K562 (cell line): Measurements from ENCODE around the gene FAR2. TPM values are rescaled to one million over a fixed set of nuclear protein-coding genes. Genes with fewer than 3 reads are reported as not detected.

Experiments used
- ATF1 ChIP-seq, 2 experiments: fragments of 450-650 bp in 1 of 2; IDR thresholded peaks; 2 replicates each; pipeline ENCODE4 v1.6.1; 2016; ENCODE audit warnings: missing compliant biosample characterization in 1 of 2, missing genetic modification characterization in 1 of 2
- CTBP1 ChIP-seq: fragments of 450-650 bp; IDR thresholded peaks from 2 replicates; pipeline ENCODE4 v1.6.1; 2016; ENCODE audit warnings: borderline replicate concordance
- ELF4 ChIP-seq: fragments of 450-650 bp; formaldehyde crosslinking; IDR thresholded peaks from 2 replicates; pipeline ENCODE4 v1.4.0; 2022; ENCODE audit warnings: missing genetic modification characterization
- HMG20B ChIP-seq: fragments of 250-450 bp; sonication (Bioruptor Pico); IDR thresholded peaks from 2 replicates; pipeline ENCODE4 v1.5.0; 2021; ENCODE audit warnings: mild to moderate bottlenecking
- JUNB ChIP-seq: fragments of 450-650 bp; formaldehyde crosslinking; conservative IDR thresholded peaks from 2 replicates; pipeline ENCODE4 v1.4.0; 2020; ENCODE audit warnings: mild to moderate bottlenecking
- PPARD ChIP-seq: fragments of 250-450 bp; sonication (Bioruptor Pico); IDR thresholded peaks from 2 replicates; pipeline ENCODE4 v1.8.0; 2022; ENCODE audit warnings: inconsistent platforms, mild to moderate bottlenecking, moderate library complexity
- SIN3A ChIP-seq, 2 experiments: fragments of 150-350 bp in 1 of 2; IDR thresholded peaks; 2 replicates each; pipeline ENCODE4 v1.6.1; 2011 to 2016; ENCODE audit warnings: borderline replicate concordance in 2 of 2, low read depth in 2 of 2, low read length in 2 of 2, mild to moderate bottlenecking in 2 of 2, moderate library complexity in 2 of 2; ENCODE audit not compliant: control insufficient read depth in 1 of 2
- ZNF134 ChIP-seq: fragments of 250-450 bp; sonication (Bioruptor Pico); conservative IDR thresholded peaks from 2 replicates; pipeline ENCODE4 v1.4.0; 2020
- ZNF253 ChIP-seq: fragments of 250-450 bp; sonication (Bioruptor Pico); conservative IDR thresholded peaks from 2 replicates; pipeline ENCODE4 v1.6.1; 2021; ENCODE audit warnings: mild to moderate bottlenecking
- ZNF3 ChIP-seq: fragments of 250-450 bp; sonication (Bioruptor Pico); IDR thresholded peaks from 2 replicates; pipeline ENCODE4 v1.5.0; 2021; ENCODE audit warnings: mild to moderate bottlenecking, moderate library complexity
- ZNF395 ChIP-seq: fragments of 200-800 bp; sonication (Bioruptor generic); IDR thresholded peaks from 2 replicates; pipeline ENCODE4 v1.6.1; 2017; ENCODE audit warnings: missing genetic modification characterization, missing compliant biosample characterization
- ZNF589 ChIP-seq: fragments of 200-800 bp; sonication (Bioruptor generic); IDR thresholded peaks from 2 replicates; pipeline ENCODE4 v1.6.1; 2016; ENCODE audit warnings: low read depth, missing genetic modification characterization, missing compliant biosample characterization
- polyA plus RNA-seq, 8 experiments: library from polyadenylated mRNA; depleted of rRNA in 4 of 8; stranded (reverse) in 5 of 8; unstranded in 3 of 8; fragments of >200 nt; fragmentation: Nextera tagmentation in 2 of 8; fragmentation: Illumina TruSeq in 1 of 8; extraction: Ambion mirVana in 2 of 8; extraction: Trizol in 1 of 8; gene quantifications; 2 replicates each; pipeline versions ENCODE4 v1.2.1 to v1.2.3, GENCODE V29; 2011 to 2014; ENCODE audit warnings: inconsistent platforms in 1 of 8, missing spikeins in 1 of 8
- total RNA-seq, 7 experiments: library from RNA; depleted of rRNA in 6 of 7; stranded (reverse); fragments of >200 nt in 6 of 7; fragmentation: Illumina TruSeq in 2 of 7; extraction: Trizol in 2 of 7; gene quantifications; 2 replicates each; pipeline versions ENCODE4 v1.2.1 to v1.2.3, GENCODE V29; 2011 to 2021; ENCODE audit warnings: low replicate concordance in 1 of 7
- TF ChIP-seq, protein P1 (sequence below): sonication (generic); formaldehyde crosslinking; IDR thresholded peaks from 2 replicates; pipeline ENCODE4 v1.8.0; 2023; ENCODE audit warnings: mild to moderate bottlenecking, missing genetic modification reagents

FAR2 gene
- total and polyA plus RNA-seq, 9 of the 15 experiments (the other 6 are each of a cell fraction or from before 2014, with no cell fraction given): 5.0 to 13.4 (median 8.5) TPM

GRCh38 chr12:29242921-29243431 is 93.9 kb downstream of the FAR2 start (continued):
- TF ChIP-seq, protein P1, sequence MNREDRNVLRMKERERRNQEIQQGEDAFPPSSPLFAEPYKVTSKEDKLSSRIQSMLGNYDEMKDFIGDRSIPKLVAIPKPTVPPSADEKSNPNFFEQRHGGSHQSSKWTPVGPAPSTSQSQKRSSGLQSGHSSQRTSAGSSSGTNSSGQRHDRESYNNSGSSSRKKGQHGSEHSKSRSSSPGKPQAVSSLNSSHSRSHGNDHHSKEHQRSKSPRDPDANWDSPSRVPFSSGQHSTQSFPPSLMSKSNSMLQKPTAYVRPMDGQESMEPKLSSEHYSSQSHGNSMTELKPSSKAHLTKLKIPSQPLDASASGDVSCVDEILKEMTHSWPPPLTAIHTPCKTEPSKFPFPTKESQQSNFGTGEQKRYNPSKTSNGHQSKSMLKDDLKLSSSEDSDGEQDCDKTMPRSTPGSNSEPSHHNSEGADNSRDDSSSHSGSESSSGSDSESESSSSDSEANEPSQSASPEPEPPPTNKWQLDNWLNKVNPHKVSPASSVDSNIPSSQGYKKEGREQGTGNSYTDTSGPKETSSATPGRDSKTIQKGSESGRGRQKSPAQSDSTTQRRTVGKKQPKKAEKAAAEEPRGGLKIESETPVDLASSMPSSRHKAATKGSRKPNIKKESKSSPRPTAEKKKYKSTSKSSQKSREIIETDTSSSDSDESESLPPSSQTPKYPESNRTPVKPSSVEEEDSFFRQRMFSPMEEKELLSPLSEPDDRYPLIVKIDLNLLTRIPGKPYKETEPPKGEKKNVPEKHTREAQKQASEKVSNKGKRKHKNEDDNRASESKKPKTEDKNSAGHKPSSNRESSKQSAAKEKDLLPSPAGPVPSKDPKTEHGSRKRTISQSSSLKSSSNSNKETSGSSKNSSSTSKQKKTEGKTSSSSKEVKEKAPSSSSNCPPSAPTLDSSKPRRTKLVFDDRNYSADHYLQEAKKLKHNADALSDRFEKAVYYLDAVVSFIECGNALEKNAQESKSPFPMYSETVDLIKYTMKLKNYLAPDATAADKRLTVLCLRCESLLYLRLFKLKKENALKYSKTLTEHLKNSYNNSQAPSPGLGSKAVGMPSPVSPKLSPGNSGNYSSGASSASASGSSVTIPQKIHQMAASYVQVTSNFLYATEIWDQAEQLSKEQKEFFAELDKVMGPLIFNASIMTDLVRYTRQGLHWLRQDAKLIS (CRISPR knock-in tag): no peak
- TF ChIP-seq ELF4 (CRISPR knock-in tag): no peak
- TF ChIP-seq ZNF253: no peak
- peak; percentile 22; the same call in 1 of the 2 replicates for TF ChIP-seq CTBP1
- TF ChIP-seq ZNF3 (CRISPR knock-in tag): no peak
- no peak for TF ChIP-seq ZNF134
- TF ChIP-seq JUNB (CRISPR knock-in tag): no peak
- TF ChIP-seq PPARD (CRISPR knock-in tag): no peak
- TF ChIP-seq ZNF395 (CRISPR knock-in tag): no peak
- TF ChIP-seq HMG20B: no peak
- no peak for TF ChIP-seq SIN3A (IDR thresholded peaks at IDR 0.05; ENCODE audit: borderline replicate concordance in 2 of 2, control insufficient read depth in 1 of 2, low read depth in 2 of 2, low read length in 2 of 2)
- TF ChIP-seq ATF1 (CRISPR knock-in tag; IDR thresholded peaks at IDR 0.05): no peak
- TF ChIP-seq ATF1 (tag; IDR thresholded peaks at IDR 0.05): no peak
- 0 out of 2 replicates have a peak, but pooled peaks have one; percentile 38 for TF ChIP-seq ZNF589 (CRISPR knock-in tag)
- TF ChIP-seq, all 486 proteins: peak for 30
